ENCODE data around the gene EIF1AD.

DNA sequence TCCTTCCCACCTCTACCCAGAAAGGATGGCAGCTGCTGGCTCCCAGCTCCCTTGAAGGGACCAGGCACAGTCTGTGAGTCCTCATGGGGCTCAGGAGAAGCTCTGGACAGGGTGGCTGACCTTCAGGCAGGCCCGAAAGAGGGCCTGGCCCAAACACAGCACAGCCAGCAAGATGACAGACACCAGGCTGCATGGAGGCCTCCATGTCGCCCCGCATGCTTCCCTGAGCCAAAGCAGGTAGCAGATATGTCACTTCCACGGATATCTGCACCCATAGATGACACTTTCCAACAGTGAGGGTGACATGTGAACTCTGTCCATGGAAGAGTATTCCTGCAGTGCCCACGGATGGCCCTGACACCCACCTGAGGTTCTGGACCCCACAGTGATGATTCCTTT lies 18.4 kb downstream of the EIF1AD start:
- TF ChIP-seq POLR2AphosphoS5 (IDR thresholded peaks at IDR 0.05; ENCODE audit: low read depth, low read length): no peak
- no peak for TF ChIP-seq TAF1 (IDR thresholded peaks at IDR 0.05; ENCODE audit: borderline replicate concordance, low read depth, low read length)
- no peak for TF ChIP-seq POLR2A (IDR thresholded peaks at IDR 0.05; ENCODE audit: low read depth, low read length)

Measured in GM12892 (cell line).